ENCODE results near the gene TAGLN. TPM values are rescaled to one million over a fixed set of nuclear protein-coding genes. Genes with fewer than 3 reads are reported as not detected.

Gene TAGLN
- polyA plus RNA-seq, 1 of the 3 experiments (the other 2 are of a cell fraction): 519 TPM

DNA sequence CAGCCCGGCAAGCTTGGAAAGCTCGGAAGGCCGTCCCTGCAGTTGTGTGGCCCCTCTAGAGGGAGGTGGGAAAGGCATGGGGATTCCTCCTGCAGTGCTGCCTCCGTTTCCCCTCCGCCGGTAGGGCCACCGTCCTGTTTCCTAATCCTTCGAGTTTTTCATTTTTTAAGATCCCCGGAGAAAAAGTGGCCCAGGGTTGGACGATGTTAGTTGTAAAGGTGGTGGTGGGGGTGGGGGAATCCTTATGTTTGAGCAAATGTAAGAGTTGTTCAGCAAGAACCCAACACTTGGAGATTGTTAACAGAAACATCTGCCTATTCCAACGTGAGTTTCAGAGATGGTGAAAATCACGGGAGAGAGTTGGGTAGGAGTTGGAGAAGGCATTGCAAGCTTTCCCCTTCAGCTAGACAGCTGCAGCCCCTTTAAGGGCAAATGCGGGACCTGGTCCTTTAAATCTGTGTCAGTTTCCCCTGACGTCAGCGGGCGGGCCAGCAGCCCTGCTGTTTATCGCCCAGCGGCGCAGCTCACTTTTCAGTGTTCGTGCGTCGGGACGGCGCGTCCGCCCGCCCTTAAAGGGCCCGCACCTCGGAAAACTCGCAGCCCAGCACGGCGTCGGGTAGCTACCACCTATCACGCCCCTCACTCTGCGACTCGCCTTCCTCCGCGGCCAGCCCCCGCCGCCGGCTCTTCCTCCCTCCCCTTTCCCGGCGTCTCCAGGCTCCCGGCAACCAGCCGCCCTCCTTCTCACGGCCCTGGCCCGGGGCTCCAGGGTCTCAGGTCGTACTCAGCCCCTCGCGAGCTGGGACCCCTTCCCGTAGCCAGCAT is 20.7 kb upstream of the TAGLN start, which contains the start of gene SIDT2 (continued):
- TF ChIP-seq, protein P1, sequence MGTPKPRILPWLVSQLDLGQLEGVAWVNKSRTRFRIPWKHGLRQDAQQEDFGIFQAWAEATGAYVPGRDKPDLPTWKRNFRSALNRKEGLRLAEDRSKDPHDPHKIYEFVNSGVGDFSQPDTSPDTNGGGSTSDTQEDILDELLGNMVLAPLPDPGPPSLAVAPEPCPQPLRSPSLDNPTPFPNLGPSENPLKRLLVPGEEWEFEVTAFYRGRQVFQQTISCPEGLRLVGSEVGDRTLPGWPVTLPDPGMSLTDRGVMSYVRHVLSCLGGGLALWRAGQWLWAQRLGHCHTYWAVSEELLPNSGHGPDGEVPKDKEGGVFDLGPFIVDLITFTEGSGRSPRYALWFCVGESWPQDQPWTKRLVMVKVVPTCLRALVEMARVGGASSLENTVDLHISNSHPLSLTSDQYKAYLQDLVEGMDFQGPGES (IDR thresholded peaks at IDR 0.05; ENCODE audit: low read depth, low read length): no peak
- TF ChIP-seq ZBTB33 (IDR thresholded peaks at IDR 0.05; ENCODE audit: borderline replicate concordance, low read depth) (no peak), FOXJ3 (CRISPR knock-in tag; IDR thresholded peaks at IDR 0.05) (peak; percentile 63; the same call in 1 of the 2 replicates), EP300 (IDR thresholded peaks at IDR 0.05; ENCODE audit: borderline replicate concordance in 1 of 2, low read depth in 1 of 2, low read length in 1 of 2) (peak in 1 of 2 experiments; percentile 21; a peak in 1 of 4 replicates), TAF1 (IDR thresholded peaks at IDR 0.05; ENCODE audit: borderline replicate concordance, low read depth, low read length) (peak; percentile 36), RCOR1 (IDR thresholded peaks at IDR 0.05; ENCODE audit: low read length) (no peak), RFX5 (IDR thresholded peaks at IDR 0.05; ENCODE audit: low read length) (peak; percentile 70; the same call in 1 of the 2 replicates), NFIC (IDR thresholded peaks at IDR 0.05; ENCODE audit: borderline replicate concordance) (no peak), NRF1 (IDR thresholded peaks at IDR 0.05; ENCODE audit: low read depth, low read length) (peak; percentile 52; the same call in 1 of the 2 replicates), CHD2 (IDR thresholded peaks at IDR 0.05; ENCODE audit: low read length, partially characterized antibody) (peak; percentile 29), FOSL2 (IDR thresholded peaks at IDR 0.05; ENCODE audit: borderline replicate concordance, low read depth) (no peak), YY1 (IDR thresholded peaks at IDR 0.05; ENCODE audit: low read depth) (no peak), POLR2AphosphoS5 (IDR thresholded peaks at IDR 0.05; ENCODE audit: low read depth, low read length) (peak; percentile 51; the same call in 1 of the 2 replicates), TEAD4 (IDR thresholded peaks at IDR 0.05; ENCODE audit: borderline replicate concordance, insufficient read depth) (no peak), TCF12 (IDR thresholded peaks at IDR 0.05) (no peak), JUND (IDR thresholded peaks at IDR 0.05) (no peak)
- TF ChIP-seq, protein P2, sequence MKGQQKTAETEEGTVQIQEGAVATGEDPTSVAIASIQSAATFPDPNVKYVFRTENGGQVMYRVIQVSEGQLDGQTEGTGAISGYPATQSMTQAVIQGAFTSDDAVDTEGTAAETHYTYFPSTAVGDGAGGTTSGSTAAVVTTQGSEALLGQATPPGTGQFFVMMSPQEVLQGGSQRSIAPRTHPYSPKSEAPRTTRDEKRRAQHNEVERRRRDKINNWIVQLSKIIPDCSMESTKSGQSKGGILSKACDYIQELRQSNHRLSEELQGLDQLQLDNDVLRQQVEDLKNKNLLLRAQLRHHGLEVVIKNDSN (IDR thresholded peaks at IDR 0.05; ENCODE audit: borderline replicate concordance, low read depth): no peak
